OCI-LY1 (cell line): Measurements from ENCODE around the gene TEP1.
"Not testable (repeated sequence)": the region's sequence is repeated elsewhere in the genome, so short reads cannot be mapped to it uniquely, and the experiment has no call there.

Experiments
- H2AFZ ChIP-seq: fragments of 200-600 bp; sonication (generic), shearing (Covaris generic); 2 replicates; pipeline ENCODE4 v1.6.0; 2014; ENCODE audit warnings: antibody characterized with exemption, mild to moderate bottlenecking, low read length
- H3F3A ChIP-seq: fragments of 200-600 bp; sonication (generic), shearing (Covaris generic); 2 replicates; pipeline ENCODE4 v1.6.0; 2014; ENCODE audit warnings: mild to moderate bottlenecking, antibody characterized with exemption, low read length, moderate library complexity; ENCODE audit not compliant: insufficient read depth
- H3K27ac ChIP-seq: fragments of 200-600 bp; sonication (generic); 2 replicates; pipeline ENCODE4 v1.5.1; 2014; ENCODE audit warnings: low read length, mixed run types, mild to moderate bottlenecking, low read depth; ENCODE audit not compliant: poor library complexity, severe bottlenecking
- H3K27me3 ChIP-seq: fragments of 200-600 bp; sonication (generic); 2 replicates; pipeline ENCODE4 v1.6.0; 2014; ENCODE audit warnings: antibody characterized with exemption, mild to moderate bottlenecking, low read length, moderate library complexity; ENCODE audit not compliant: insufficient read depth
- H3K36me3 ChIP-seq: fragments of 200-600 bp; sonication (generic); 2 replicates; pipeline ENCODE4 v1.6.1; 2014; ENCODE audit warnings: mild to moderate bottlenecking, antibody characterized with exemption, low read length, moderate library complexity, mixed read lengths; ENCODE audit not compliant: insufficient read depth
- H3K4me1 ChIP-seq: fragments of 200-600 bp; sonication (generic); 2 replicates; pipeline ENCODE4 v1.5.1; 2014; ENCODE audit warnings: mild to moderate bottlenecking, low read length, moderate library complexity; ENCODE audit not compliant: insufficient read depth, severe bottlenecking
- H3K4me2 ChIP-seq: fragments of 200-600 bp; sonication (generic), shearing (Covaris generic); 2 replicates; pipeline ENCODE4 v1.6.1; 2014; ENCODE audit warnings: low read length
- H3K4me3 ChIP-seq: fragments of 200-600 bp; sonication (generic); 2 replicates; pipeline ENCODE4 v1.5.1; 2014; ENCODE audit warnings: low read length, low read depth, mild to moderate bottlenecking, mixed read lengths; ENCODE audit not compliant: poor library complexity, severe bottlenecking
- H3K79me2 ChIP-seq: fragments of 200-600 bp; shearing (Covaris generic); 2 replicates; pipeline ENCODE4 v1.6.1; 2016; ENCODE audit warnings: mixed run types, low read length, mixed read lengths; ENCODE audit not compliant: insufficient read depth
- H3K9ac ChIP-seq: fragments of 200-600 bp; sonication (generic), shearing (Covaris generic); 2 replicates; pipeline ENCODE4 v1.6.1; 2014; ENCODE audit warnings: mild to moderate bottlenecking, low read length, mixed read lengths
- H3K9me2 ChIP-seq: fragments of 200-600 bp; sonication (generic), shearing (Covaris generic); 2 replicates; pipeline ENCODE4 v1.6.1; 2014; ENCODE audit warnings: low read depth, mild to moderate bottlenecking, low read length, mixed read lengths
- H3K9me3 ChIP-seq: fragments of 200-600 bp; shearing (Covaris generic); 2 replicates; pipeline ENCODE4 v1.6.1; 2014; ENCODE audit warnings: low read length, mixed read lengths
- H4K20me1 ChIP-seq: fragments of 200-600 bp; sonication (generic), shearing (Covaris generic); 2 replicates; pipeline ENCODE4 v1.6.0; 2016; ENCODE audit warnings: mild to moderate bottlenecking, low read length; ENCODE audit not compliant: insufficient read depth
- CTCF ChIP-seq: fragments of 200-600 bp; sonication (generic), shearing (Covaris generic); IDR thresholded peaks from 2 replicates; pipeline ENCODE4 v1.5.1; 2017; ENCODE audit warnings: mild to moderate bottlenecking, antibody characterized with exemption, low read length, moderate library complexity, mixed read lengths
- EZH2 ChIP-seq: fragments of 200-600 bp; sonication (generic), shearing (Covaris generic); IDR thresholded peaks from 2 replicates; pipeline ENCODE4 v1.8.0; 2017; ENCODE audit warnings: borderline replicate concordance, mixed run types, mild to moderate bottlenecking, antibody characterized with exemption, low read length, moderate library complexity, mixed read lengths

The TEP1 gene

DNA sequence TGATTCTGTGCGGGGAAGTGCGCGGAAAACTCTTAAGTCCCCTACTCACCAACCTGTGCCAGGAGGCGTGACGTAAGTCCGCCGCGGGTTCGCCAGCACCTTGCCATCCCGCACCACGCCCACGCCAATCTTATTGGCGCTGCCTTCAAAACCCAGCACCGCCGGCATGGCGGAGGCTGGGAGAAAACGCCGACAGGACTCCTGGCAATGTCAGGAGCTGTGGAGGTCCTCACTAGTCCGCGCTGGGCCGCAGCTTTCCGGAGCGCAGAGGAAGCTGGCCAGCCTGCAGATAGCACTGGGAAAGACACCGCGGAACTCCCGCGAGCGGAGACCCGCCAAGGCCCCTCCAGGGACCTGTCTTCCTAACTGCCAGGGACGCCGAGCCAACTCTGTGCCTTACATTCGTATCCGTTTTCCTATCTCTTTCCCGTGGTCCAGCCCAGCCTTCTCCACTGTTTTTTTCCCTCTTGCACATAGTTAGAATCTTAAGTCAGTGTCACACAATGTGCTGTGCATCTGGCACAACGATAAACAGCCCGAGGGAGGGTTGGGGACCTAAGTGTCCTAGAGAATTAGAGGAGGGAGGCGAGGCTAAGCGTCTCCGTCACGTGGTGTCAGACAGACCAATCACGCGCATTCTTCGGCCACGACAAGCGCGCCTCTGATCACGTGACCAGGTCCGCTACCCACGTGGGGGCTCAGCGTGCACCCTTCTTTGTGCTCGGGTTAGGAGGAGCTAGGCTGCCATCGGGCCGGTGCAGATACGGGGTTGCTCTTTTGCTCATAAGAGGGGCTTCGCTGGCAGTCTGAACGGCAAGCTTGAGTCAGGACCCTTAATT lies 41.4 kb upstream of the TEP1 start, which contains the start of the genes APEX1 and OSGEP:
TSS of gene APEX1 (plus strand) at position 711 of the 839 bp plus-strand sequence. CDS start 420 bp downstream, outside the sequence.
TSS of gene OSGEP (minus strand) at position 297 of the 839 bp plus-strand sequence. CDS start at position 168, 129 bp downstream.
- H3K27me3 ChIP-seq = no peaks in the 10 kb centered on the region
- no peaks in the 10 kb centered on the region for H4K20me1 ChIP-seq
- peak within 1 kb of the TSS; percentile 82 for H3K27ac ChIP-seq
- H3K79me2 ChIP-seq = peaks cover 22% of the 10 kb centered on the region
- no peaks in the 10 kb centered on the region for H3K9me2 ChIP-seq
- H3F3A ChIP-seq = no peaks in the 10 kb centered on the region
- H3K36me3 ChIP-seq = peaks cover 63% of the 10 kb centered on the region
- H3K4me3 ChIP-seq = peak within 1 kb of the TSS; percentile 72
- peak within 1 kb of the TSS; percentile 95 for H3K9ac ChIP-seq
- no peaks in the 10 kb centered on the region for H3K9me3 ChIP-seq
- TF ChIP-seq EZH2 (no peak), CTCF (no peak)
- no peak within 1 kb of the TSS for H2AFZ ChIP-seq
- peaks cover 26% of the 10 kb centered on the region for H3K4me1 ChIP-seq
- peak within 1 kb of the TSS; percentile 85 for H3K4me2 ChIP-seq

GRCh38 chr14:20452831-20453230 lies 39.5 kb upstream of the TEP1 start:
- H3K4me2 ChIP-seq, H3K9ac ChIP-seq: not testable (repeated sequence)

GRCh38 chr14:20446889-20447288 lies 33.6 kb upstream of the TEP1 start:
- TF ChIP-seq CTCF (no peak), EZH2 (no peak)
- Histone ChIP-seq H3K36me3 (peaks cover 78% of the 10 kb centered on the region), H3K4me2 (no peak overlapping the region), H3K79me2 (no peaks in the 10 kb centered on the region), H2AFZ (no peak overlapping the region), H3K4me3 (no peak overlapping the region), H3K9me3 (no peaks in the 10 kb centered on the region), H3K27ac (no peak overlapping the region), H3K4me1 (no peaks in the 10 kb centered on the region), H4K20me1 (no peaks in the 10 kb centered on the region), H3K9ac (no peak overlapping the region), H3K9me2 (no peaks in the 10 kb centered on the region), H3K27me3 (no peaks in the 10 kb centered on the region), H3F3A (no peaks in the 10 kb centered on the region)

More at GRCh38 chr14:20452831-20453230, 39.5 kb upstream of the TEP1 start:
- H3K9me3 ChIP-seq, H3K27me3 ChIP-seq, H3F3A ChIP-seq, H2AFZ ChIP-seq, H3K9me2 ChIP-seq, H3K27ac ChIP-seq, H3K4me3 ChIP-seq, H4K20me1 ChIP-seq: not testable (repeated sequence)
- Histone ChIP-seq H3K79me2 (peaks cover 22% of the 10 kb centered on the region), H3K4me1 (peaks cover 22% of the 10 kb centered on the region), H3K36me3 (peaks cover 63% of the 10 kb centered on the region)

- H3K79me2 ChIP-seq, H3K27ac ChIP-seq: not testable (repeated sequence)
Observed at GRCh38 chr14:20443650-20444049, 30.3 kb upstream of the TEP1 start.

More at GRCh38 chr14:20443650-20444049, 30.3 kb upstream of the TEP1 start:
- H3F3A ChIP-seq, H3K9me2 ChIP-seq, H3K4me3 ChIP-seq, H2AFZ ChIP-seq, H3K9me3 ChIP-seq, H3K27me3 ChIP-seq, H4K20me1 ChIP-seq, H3K4me2 ChIP-seq, H3K4me1 ChIP-seq, H3K9ac ChIP-seq: not testable (repeated sequence)
- peaks cover 49% of the 10 kb centered on the region for H3K36me3 ChIP-seq
